Sigmoid colon (tissue), 4 donors: Measurements from ENCODE around the gene ITPR1.

Experiments used
- EP300 ChIP-seq, 4 donors: sonication (generic); formaldehyde crosslinking; IDR thresholded peaks; one replicate each; pipeline ENCODE4 v1.6.1; 2017; ENCODE audit warnings: antibody characterized with exemption in 4 of 4
- POLR2A ChIP-seq, 2 donors: fragments of 450-650 bp; IDR thresholded peaks; one replicate each; pipeline ENCODE4 v1.6.1; 2016; ENCODE audit warnings: antibody characterized with exemption in 2 of 2, mild to moderate bottlenecking in 2 of 2, moderate library complexity in 2 of 2
- TF ChIP-seq, protein P1 (sequence below), 4 experiments: fragments of 450-650 bp in 3 of 4; fragments of 200-600 bp in 1 of 4; IDR thresholded peaks; one replicate each; pipeline ENCODE4 v1.5.1; 2016 to 2019; ENCODE audit warnings: antibody characterized with exemption in 4 of 4, mild to moderate bottlenecking in 3 of 4, moderate library complexity in 2 of 4

DNA sequence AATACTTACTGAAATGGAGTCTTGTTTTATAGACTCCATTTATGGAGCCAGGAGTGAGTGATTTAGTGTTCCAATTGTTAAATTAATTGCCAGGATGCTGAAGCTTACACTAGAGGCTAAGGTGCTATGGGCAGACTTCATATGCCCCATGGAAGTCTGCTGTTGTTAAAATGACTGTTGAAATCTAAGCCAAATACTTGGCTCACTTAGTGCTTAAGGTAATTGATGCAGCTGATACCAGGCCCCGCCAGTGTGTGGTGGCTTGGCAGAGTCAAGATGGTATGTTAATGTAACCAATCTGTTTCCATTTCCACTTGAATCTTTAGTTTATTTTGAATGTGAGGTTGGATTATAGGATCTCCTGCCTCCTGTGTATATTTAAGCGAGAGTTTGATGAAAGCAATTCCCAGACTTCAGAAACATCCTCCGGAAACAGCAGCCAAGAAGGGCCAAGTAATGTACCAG lies 187.1 kb downstream of the ITPR1 start:
- TF ChIP-seq, protein P1, sequence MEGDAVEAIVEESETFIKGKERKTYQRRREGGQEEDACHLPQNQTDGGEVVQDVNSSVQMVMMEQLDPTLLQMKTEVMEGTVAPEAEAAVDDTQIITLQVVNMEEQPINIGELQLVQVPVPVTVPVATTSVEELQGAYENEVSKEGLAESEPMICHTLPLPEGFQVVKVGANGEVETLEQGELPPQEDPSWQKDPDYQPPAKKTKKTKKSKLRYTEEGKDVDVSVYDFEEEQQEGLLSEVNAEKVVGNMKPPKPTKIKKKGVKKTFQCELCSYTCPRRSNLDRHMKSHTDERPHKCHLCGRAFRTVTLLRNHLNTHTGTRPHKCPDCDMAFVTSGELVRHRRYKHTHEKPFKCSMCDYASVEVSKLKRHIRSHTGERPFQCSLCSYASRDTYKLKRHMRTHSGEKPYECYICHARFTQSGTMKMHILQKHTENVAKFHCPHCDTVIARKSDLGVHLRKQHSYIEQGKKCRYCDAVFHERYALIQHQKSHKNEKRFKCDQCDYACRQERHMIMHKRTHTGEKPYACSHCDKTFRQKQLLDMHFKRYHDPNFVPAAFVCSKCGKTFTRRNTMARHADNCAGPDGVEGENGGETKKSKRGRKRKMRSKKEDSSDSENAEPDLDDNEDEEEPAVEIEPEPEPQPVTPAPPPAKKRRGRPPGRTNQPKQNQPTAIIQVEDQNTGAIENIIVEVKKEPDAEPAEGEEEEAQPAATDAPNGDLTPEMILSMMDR (IDR thresholded peaks at IDR 0.05) = no peak
- TF ChIP-seq EP300 (IDR thresholded peaks at IDR 0.05) (no peak), POLR2A (IDR thresholded peaks at IDR 0.05) (no peak)
